HG03045 (cell line): Measurements from ENCODE around the gene SMG6.
"Not testable (repeated sequence)": the region's sequence is repeated elsewhere in the genome, so short reads cannot be mapped to it uniquely, and the experiment has no call there.

ENCODE experiments used
- ATAC-seq: cut with Tn5 transposase; IDR thresholded peaks from one replicate; pipeline ENCODE4 v1.9.1; 2021; ENCODE audit warnings: mild to moderate bottlenecking, moderate library complexity; ENCODE audit not compliant: unreplicated experiment

SMG6 gene

GRCh38 chr17:2018716-2019510, 284.7 kb downstream of the SMG6 start:
- ATAC-seq = no peak

GRCh38 chr17:2017274-2017941, 286.2 kb downstream of the SMG6 start:
- ATAC-seq = no peak

GRCh38 chr17:2016494-2016893, 287.1 kb downstream of the SMG6 start:
- ATAC-seq = no peak

- ATAC-seq = no peak
These were observed 288.3 kb downstream of the SMG6 start for GRCh38 chr17:2015314-2015713.

GRCh38 chr17:2013994-2014317, 289.6 kb downstream of the SMG6 start:
- ATAC-seq = no peak

GRCh38 chr17:2013220-2013993, 290.2 kb downstream of the SMG6 start:
- ATAC-seq = not testable (repeated sequence)

- no peak for ATAC-seq
These were observed 291.1 kb downstream of the SMG6 start for GRCh38 chr17:2012499-2012898.

- no peak for ATAC-seq
These were observed 291.9 kb downstream of the SMG6 start for GRCh38 chr17:2011411-2012371.
